Measurements from ENCODE around the gene NONO.

DNA sequence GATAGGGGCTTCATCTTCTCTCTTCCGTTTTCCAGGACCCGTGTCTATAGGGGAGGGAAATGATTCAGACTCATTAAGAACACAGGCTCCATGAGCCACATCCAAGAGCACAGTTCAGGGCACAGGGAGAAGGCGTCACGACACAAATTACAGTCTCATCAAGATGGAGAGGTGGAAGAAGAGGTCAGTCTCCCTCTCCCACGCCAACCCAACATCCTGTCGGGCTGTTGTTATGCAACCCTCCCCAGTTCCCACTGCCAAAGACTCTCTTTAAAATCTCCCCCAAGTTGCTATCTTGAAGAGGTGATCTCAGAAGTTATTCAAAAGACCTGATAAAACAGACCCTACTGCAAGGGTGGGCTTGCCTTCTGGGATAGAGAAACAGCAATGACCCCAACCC, 42.1 kb upstream of the NONO start:
- TF ChIP-seq MXI1 (conservative IDR thresholded peaks at IDR 0.05; ENCODE audit: poor library complexity, severe bottlenecking) (no peak), EP300 (conservative IDR thresholded peaks at IDR 0.05; ENCODE audit: poor library complexity, severe bottlenecking) (no peak), TAF1 (IDR thresholded peaks at IDR 0.05; ENCODE audit: low read depth) (no peak)
- TF ChIP-seq, protein P1, sequence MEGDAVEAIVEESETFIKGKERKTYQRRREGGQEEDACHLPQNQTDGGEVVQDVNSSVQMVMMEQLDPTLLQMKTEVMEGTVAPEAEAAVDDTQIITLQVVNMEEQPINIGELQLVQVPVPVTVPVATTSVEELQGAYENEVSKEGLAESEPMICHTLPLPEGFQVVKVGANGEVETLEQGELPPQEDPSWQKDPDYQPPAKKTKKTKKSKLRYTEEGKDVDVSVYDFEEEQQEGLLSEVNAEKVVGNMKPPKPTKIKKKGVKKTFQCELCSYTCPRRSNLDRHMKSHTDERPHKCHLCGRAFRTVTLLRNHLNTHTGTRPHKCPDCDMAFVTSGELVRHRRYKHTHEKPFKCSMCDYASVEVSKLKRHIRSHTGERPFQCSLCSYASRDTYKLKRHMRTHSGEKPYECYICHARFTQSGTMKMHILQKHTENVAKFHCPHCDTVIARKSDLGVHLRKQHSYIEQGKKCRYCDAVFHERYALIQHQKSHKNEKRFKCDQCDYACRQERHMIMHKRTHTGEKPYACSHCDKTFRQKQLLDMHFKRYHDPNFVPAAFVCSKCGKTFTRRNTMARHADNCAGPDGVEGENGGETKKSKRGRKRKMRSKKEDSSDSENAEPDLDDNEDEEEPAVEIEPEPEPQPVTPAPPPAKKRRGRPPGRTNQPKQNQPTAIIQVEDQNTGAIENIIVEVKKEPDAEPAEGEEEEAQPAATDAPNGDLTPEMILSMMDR (IDR thresholded peaks at IDR 0.05; ENCODE audit: poor library complexity, severe bottlenecking), result no peak

Measured in neural cell (in vitro differentiated cells).